HepG2 (cell line): ENCODE data around the gene NECTIN2. TPM values are rescaled to one million over a fixed set of nuclear protein-coding genes. Genes with fewer than 3 reads are reported as not detected.
A peak's percentile ranks its signal among the peaks of the same experiment; 100 is the strongest.

Experiments used
- CBFB ChIP-seq: sonication (generic); formaldehyde crosslinking; IDR thresholded peaks from 2 replicates; pipeline ENCODE4 v1.4.0; 2020; ENCODE audit warnings: missing genetic modification reagents
- CHD2 ChIP-seq: IDR thresholded peaks from 2 replicates; pipeline ENCODE4 v1.6.1; 2011; ENCODE audit warnings: low read depth, low read length, improper control_type of control experiment
- ELF4 ChIP-seq: sonication (generic); formaldehyde crosslinking; IDR thresholded peaks from 2 replicates; pipeline ENCODE4 v1.5.0; 2020; ENCODE audit warnings: missing genetic modification reagents, mild to moderate bottlenecking, moderate library complexity, borderline replicate concordance
- HDAC6 ChIP-seq: fragments of 200-600 bp; sonication (generic); IDR thresholded peaks from 2 replicates; pipeline ENCODE4 v1.7.0; 2017; ENCODE audit warnings: mild to moderate bottlenecking, antibody characterized with exemption, low read length, low read depth
- KDM6A ChIP-seq: IDR thresholded peaks from 2 replicates; pipeline ENCODE4 v1.6.1; 2016; ENCODE audit warnings: low read depth
- NPAS2 ChIP-seq: sonication (generic); formaldehyde crosslinking; IDR thresholded peaks from 2 replicates; pipeline ENCODE4 v1.8.0; 2022; ENCODE audit warnings: mild to moderate bottlenecking, missing genetic modification reagents, borderline replicate concordance
- REPIN1 ChIP-seq: sonication (generic); formaldehyde crosslinking; IDR thresholded peaks from 2 replicates; pipeline ENCODE4 v1.8.0; 2022; ENCODE audit warnings: missing genetic modification reagents, low read depth, mild to moderate bottlenecking, borderline replicate concordance
- TAF15 ChIP-seq: fragments of 200-400 bp; formaldehyde crosslinking; IDR thresholded peaks from one replicate; pipeline ENCODE4 v1.6.1; 2018; ENCODE audit warnings: mild to moderate bottlenecking, low read depth, low read length; ENCODE audit not compliant: poor library complexity, severe bottlenecking
- TBX2 ChIP-seq: sonication (generic); formaldehyde crosslinking; IDR thresholded peaks from 2 replicates; pipeline ENCODE4 v1.5.0; 2020; ENCODE audit warnings: missing genetic modification reagents, mild to moderate bottlenecking, borderline replicate concordance
- YEATS2 ChIP-seq: sonication (generic); formaldehyde crosslinking; IDR thresholded peaks from 2 replicates; pipeline ENCODE4 v1.4.0; 2020; ENCODE audit warnings: missing genetic modification reagents, borderline replicate concordance
- ZBTB10 ChIP-seq: sonication (generic); formaldehyde crosslinking; IDR thresholded peaks from 2 replicates; pipeline ENCODE4 v1.4.0; 2020; ENCODE audit warnings: missing genetic modification reagents, borderline replicate concordance
- ZMYM3 ChIP-seq: sonication (generic); formaldehyde crosslinking; IDR thresholded peaks from 2 replicates; pipeline ENCODE4 v1.5.1; 2020; ENCODE audit warnings: mild to moderate bottlenecking, missing genetic modification reagents
- ZNF292 ChIP-seq: sonication (generic); formaldehyde crosslinking; IDR thresholded peaks from 2 replicates; pipeline ENCODE4 v1.8.1; 2022; ENCODE audit warnings: mild to moderate bottlenecking, low read depth, missing genetic modification reagents, borderline replicate concordance
- ZNF337 ChIP-seq: sonication (generic); formaldehyde crosslinking; IDR thresholded peaks from 2 replicates; pipeline ENCODE4 v1.5.1; 2020; ENCODE audit warnings: missing genetic modification reagents, low read depth, mild to moderate bottlenecking, borderline replicate concordance
- ZNF382 ChIP-seq: sonication (generic); formaldehyde crosslinking; IDR thresholded peaks from 2 replicates; pipeline ENCODE4 v1.5.0; 2020; ENCODE audit warnings: missing genetic modification reagents, mild to moderate bottlenecking, borderline replicate concordance
- ZNF567 ChIP-seq: sonication (generic); formaldehyde crosslinking; IDR thresholded peaks from 2 replicates; pipeline ENCODE4 v1.8.1; 2023; ENCODE audit warnings: mild to moderate bottlenecking, missing genetic modification reagents, borderline replicate concordance
- ZNF616 ChIP-seq: sonication (generic); formaldehyde crosslinking; IDR thresholded peaks from 2 replicates; pipeline ENCODE4 v1.5.0; 2020; ENCODE audit warnings: low read depth, mild to moderate bottlenecking, missing genetic modification reagents
- ZNF772 ChIP-seq: sonication (generic); formaldehyde crosslinking; IDR thresholded peaks from 2 replicates; pipeline ENCODE4 v1.5.0; 2020; ENCODE audit warnings: mild to moderate bottlenecking, missing genetic modification reagents
- ZNF878 ChIP-seq: sonication (generic); formaldehyde crosslinking; IDR thresholded peaks from 2 replicates; pipeline ENCODE4 v1.8.1; 2023; ENCODE audit warnings: mild to moderate bottlenecking, missing genetic modification reagents, moderate library complexity
- ZSCAN12 ChIP-seq: sonication (generic); formaldehyde crosslinking; IDR thresholded peaks from 2 replicates; pipeline ENCODE4 v1.9.0; 2021; ENCODE audit warnings: mild to moderate bottlenecking, missing genetic modification reagents
- polyA plus RNA-seq, 8 experiments: library from polyadenylated mRNA; depleted of rRNA in 3 of 8; stranded (reverse) in 7 of 8; unstranded in 1 of 8; fragments of >200 nt; fragmentation: Illumina TruSeq in 4 of 8; extraction: Trizol in 4 of 8; gene quantifications; 2 replicates each; pipeline versions ENCODE4 v1.2.1 to v1.2.3, GENCODE V29; 2011 to 2016; ENCODE audit warnings: low read depth in 4 of 8, missing spikeins in 1 of 8, mixed read lengths in 1 of 8; ENCODE audit not compliant: insufficient read depth in 1 of 8
- total RNA-seq, 5 experiments: library from RNA; depleted of rRNA; stranded (reverse); fragments of >200 nt; fragmentation: Illumina TruSeq; extraction: Trizol; gene quantifications; 2 replicates each; pipeline ENCODE4 v1.2.3, GENCODE V29; 2016; ENCODE audit warnings: low read depth in 1 of 5
- TF ChIP-seq, protein P1 (sequence below): sonication (generic); formaldehyde crosslinking; IDR thresholded peaks from 2 replicates; pipeline ENCODE4 v1.4.0; 2020; ENCODE audit warnings: low read depth, missing genetic modification reagents

NECTIN2 gene
- total and polyA plus RNA-seq, 2 of the 13 experiments (the other 11 are each of a cell fraction or from before 2014, with no cell fraction given): 75.4 to 114 TPM

DNA sequence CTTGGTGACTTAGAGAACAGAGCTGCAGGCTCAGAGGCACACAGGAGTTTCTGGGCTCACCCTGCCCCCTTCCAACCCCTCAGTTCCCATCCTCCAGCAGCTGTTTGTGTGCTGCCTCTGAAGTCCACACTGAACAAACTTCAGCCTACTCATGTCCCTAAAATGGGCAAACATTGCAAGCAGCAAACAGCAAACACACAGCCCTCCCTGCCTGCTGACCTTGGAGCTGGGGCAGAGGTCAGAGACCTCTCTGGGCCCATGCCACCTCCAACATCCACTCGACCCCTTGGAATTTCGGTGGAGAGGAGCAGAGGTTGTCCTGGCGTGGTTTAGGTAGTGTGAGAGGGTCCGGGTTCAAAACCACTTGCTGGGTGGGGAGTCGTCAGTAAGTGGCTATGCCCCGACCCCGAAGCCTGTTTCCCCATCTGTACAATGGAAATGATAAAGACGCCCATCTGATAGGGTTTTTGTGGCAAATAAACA lies 78.2 kb downstream of the NECTIN2 start (continued):
- TF ChIP-seq ZBTB10 (CRISPR knock-in tag) (peak; percentile 82; the same call in 1 of the 2 replicates), REPIN1 (CRISPR knock-in tag) (peak; percentile 94), NPAS2 (CRISPR knock-in tag) (no peak), YEATS2 (CRISPR knock-in tag) (peak; percentile 74; the same call in 1 of the 2 replicates), ZNF772 (CRISPR knock-in tag) (peak; percentile 81; the same call in 1 of the 2 replicates), ZNF382 (no peak), ZMYM3 (CRISPR knock-in tag) (peak; percentile 91), ZNF292 (CRISPR knock-in tag) (peak; percentile 97; the same call in 1 of the 2 replicates), CHD2 (peak; percentile 81), ZNF616 (CRISPR knock-in tag) (no peak), ZNF567 (CRISPR knock-in tag) (peak; percentile 61; the same call in 1 of the 2 replicates), ZSCAN12 (CRISPR knock-in tag) (peak; percentile 26; the same call in 1 of the 2 replicates), ELF4 (no peak), KDM6A (CRISPR knock-in tag) (peak; percentile 99), CBFB (CRISPR knock-in tag) (peak; percentile 85), TAF15 (no peak), HDAC6 (no peak), ZNF337 (CRISPR knock-in tag) (no peak), ZNF878 (0 out of 2 replicates have a peak, but pooled peaks have one; percentile 51), TBX2 (peak; percentile 94)
- TF ChIP-seq, protein P1, sequence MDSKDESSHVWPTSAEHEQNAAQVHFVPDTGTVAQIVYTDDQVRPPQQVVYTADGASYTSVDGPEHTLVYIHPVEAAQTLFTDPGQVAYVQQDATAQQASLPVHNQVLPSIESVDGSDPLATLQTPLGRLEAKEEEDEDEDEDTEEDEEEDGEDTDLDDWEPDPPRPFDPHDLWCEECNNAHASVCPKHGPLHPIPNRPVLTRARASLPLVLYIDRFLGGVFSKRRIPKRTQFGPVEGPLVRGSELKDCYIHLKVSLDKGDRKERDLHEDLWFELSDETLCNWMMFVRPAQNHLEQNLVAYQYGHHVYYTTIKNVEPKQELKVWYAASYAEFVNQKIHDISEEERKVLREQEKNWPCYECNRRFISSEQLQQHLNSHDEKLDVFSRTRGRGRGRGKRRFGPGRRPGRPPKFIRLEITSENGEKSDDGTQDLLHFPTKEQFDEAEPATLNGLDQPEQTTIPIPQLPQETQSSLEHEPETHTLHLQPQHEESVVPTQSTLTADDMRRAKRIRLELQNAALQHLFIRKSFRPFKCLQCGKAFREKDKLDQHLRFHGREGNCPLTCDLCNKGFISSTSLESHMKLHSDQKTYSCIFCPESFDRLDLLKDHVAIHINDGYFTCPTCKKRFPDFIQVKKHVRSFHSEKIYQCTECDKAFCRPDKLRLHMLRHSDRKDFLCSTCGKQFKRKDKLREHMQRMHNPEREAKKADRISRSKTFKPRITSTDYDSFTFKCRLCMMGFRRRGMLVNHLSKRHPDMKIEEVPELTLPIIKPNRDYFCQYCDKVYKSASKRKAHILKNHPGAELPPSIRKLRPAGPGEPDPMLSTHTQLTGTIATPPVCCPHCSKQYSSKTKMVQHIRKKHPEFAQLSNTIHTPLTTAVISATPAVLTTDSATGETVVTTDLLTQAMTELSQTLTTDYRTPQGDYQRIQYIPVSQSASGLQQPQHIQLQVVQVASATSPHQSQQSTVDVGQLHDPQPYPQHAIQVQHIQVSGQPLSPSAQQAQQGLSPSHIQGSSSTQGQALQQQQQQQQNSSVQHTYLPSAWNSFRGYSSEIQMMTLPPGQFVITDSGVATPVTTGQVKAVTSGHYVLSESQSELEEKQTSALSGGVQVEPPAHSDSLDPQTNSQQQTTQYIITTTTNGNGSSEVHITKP: peak; percentile 84
